Activated gamma-delta T cell treated with Interleukin-2 at 50 U/mL for 16 hours (primary cell): ENCODE measurements around the gene GNB3.
"Not testable (repeated sequence)": the region's sequence is repeated elsewhere in the genome, so short reads cannot be mapped to it uniquely, and the experiment has no call there.

Source experiments
- DNase-seq: peaks from one replicate; pipeline ENCODE4 v3.0.0-alpha.2; 2020

Gene GNB3

GRCh38 chr12:6863586-6864321, 23.0 kb downstream of the GNB3 start:
- no peak for DNase-seq

- not testable (repeated sequence) for DNase-seq
Observed at GRCh38 chr12:6865307-6865706, 24.6 kb downstream of the GNB3 start.

GRCh38 chr12:6866163-6866919, 25.6 kb downstream of the GNB3 start:
- no peak for DNase-seq

- no peak for DNase-seq
Observed at GRCh38 chr12:6866920-6867412, 26.2 kb downstream of the GNB3 start.

- peak; percentile 70 for DNase-seq
Observed at GRCh38 chr12:6867413-6868210, 26.9 kb downstream of the GNB3 start, which contains the start of gene TPI1. Gene TPI1 (plus strand): TSS chr12:6867531. CDS start chr12:6867567, 36 bp downstream.

- DNase-seq: no peak
Observed at GRCh38 chr12:6868211-6869048, 27.7 kb downstream of the GNB3 start.

GRCh38 chr12:6869049-6870021, 28.6 kb downstream of the GNB3 start:
- peak; percentile 88 for DNase-seq

GRCh38 chr12:6870304-6870703, 29.6 kb downstream of the GNB3 start:
- DNase-seq: not testable (repeated sequence)

- no peak for DNase-seq
Observed at GRCh38 chr12:6871052-6871957, 30.6 kb downstream of the GNB3 start.

GRCh38 chr12:6872073-6873048, 31.6 kb downstream of the GNB3 start:
- DNase-seq: peak; percentile 82

- peak; percentile 100 for DNase-seq
Observed at GRCh38 chr12:6873094-6874014, 32.6 kb downstream of the GNB3 start, which contains the start of gene SPSB2. Gene SPSB2 (minus strand): TSS chr12:6873303. CDS start chr12:6872901, 402 bp downstream.

GRCh38 chr12:6874015-6874368, 33.3 kb downstream of the GNB3 start:
- DNase-seq: not testable (repeated sequence)

GRCh38 chr12:6879824-6880223, 39.1 kb downstream of the GNB3 start:
- not testable (repeated sequence) for DNase-seq

- DNase-seq: no peak
Observed at GRCh38 chr12:6883252-6883651, 42.5 kb downstream of the GNB3 start.

- no peak for DNase-seq
Observed at GRCh38 chr12:6883683-6884082, 43.0 kb downstream of the GNB3 start.

- DNase-seq: no peak
Observed at GRCh38 chr12:6884539-6884938, 43.8 kb downstream of the GNB3 start.
